Activated T-helper 9 cell treated with anti-CD3 and anti-CD28 coated beads, Interleukin-2, amount 50 U/mL, for 16 hours (primary cell): Measurements from ENCODE around the gene FOSL1.

Source experiments
- DNase-seq: peaks from one replicate; pipeline ENCODE4 v3.0.0-alpha.2; 2020; ENCODE audit warnings: low read depth

Gene FOSL1

GRCh38 chr11:65882120-65883057 lies 17.8 kb downstream of the FOSL1 start:
- no peak for DNase-seq

GRCh38 chr11:65880844-65881421 lies 19.3 kb downstream of the FOSL1 start:
- no peak for DNase-seq

- DNase-seq = no peak
These were observed 20.2 kb downstream of the FOSL1 start for GRCh38 chr11:65880027-65880426.

GRCh38 chr11:65879617-65880016 lies 20.6 kb downstream of the FOSL1 start, which contains the start of gene CTSW:
Gene CTSW (plus strand): TSS chr11:65879837. CDS start chr11:65879855, 18 bp downstream.
- DNase-seq = no peak

GRCh38 chr11:65873318-65874156 lies 26.7 kb downstream of the FOSL1 start:
- peak; percentile 94 for DNase-seq

- DNase-seq = no peak
These were observed 27.4 kb downstream of the FOSL1 start, which contains the start of gene EFEMP2 for GRCh38 chr11:65872586-65873317. Gene EFEMP2 (minus strand): TSS chr11:65872800. CDS start chr11:65872354, 446 bp downstream.

GRCh38 chr11:65871811-65872548 lies 28.2 kb downstream of the FOSL1 start:
- DNase-seq = no peak

GRCh38 chr11:65870706-65871681 lies 29.2 kb downstream of the FOSL1 start:
- DNase-seq = no peak

- no peak for DNase-seq
These were observed 29.9 kb downstream of the FOSL1 start for GRCh38 chr11:65870307-65870658.

- DNase-seq = no peak
These were observed 30.4 kb downstream of the FOSL1 start for GRCh38 chr11:65869643-65870306.

GRCh38 chr11:65868907-65869306 lies 31.3 kb downstream of the FOSL1 start:
- no peak for DNase-seq

GRCh38 chr11:65868076-65868667 lies 32.0 kb downstream of the FOSL1 start:
- DNase-seq = no peak

- no peak for DNase-seq
These were observed 32.7 kb downstream of the FOSL1 start for GRCh38 chr11:65867284-65868071.

- DNase-seq = no peak
These were observed 33.5 kb downstream of the FOSL1 start for GRCh38 chr11:65866509-65867283.

- no peak for DNase-seq
These were observed 34.5 kb downstream of the FOSL1 start for GRCh38 chr11:65865550-65866172.

GRCh38 chr11:65864706-65865471 lies 35.3 kb downstream of the FOSL1 start:
- DNase-seq = no peak
